GM12801 (cell line): ENCODE results near the gene DGKZ.

Experiments
- CTCF ChIP-seq: IDR thresholded peaks from one replicate; pipeline ENCODE4 v1.5.1; 2011; ENCODE audit warnings: control low read depth; ENCODE audit not compliant: insufficient read length; ENCODE audit errors: extremely low read depth

Gene DGKZ

GRCh38 chr11:46389450-46390330 lies 42.4 kb downstream of the DGKZ start:
- TF ChIP-seq CTCF: no peak

- no peak for TF ChIP-seq CTCF
These were observed 43.3 kb downstream of the DGKZ start for GRCh38 chr11:46390331-46391171.

GRCh38 chr11:46391186-46391577 lies 43.9 kb downstream of the DGKZ start:
- TF ChIP-seq CTCF: no peak

GRCh38 chr11:46391578-46392420 lies 44.5 kb downstream of the DGKZ start, which contains the start of gene CHRM4:
CHRM4 (minus strand) TSS chr11:46391776; CDS start chr11:46386557, 5,219 bp downstream.
- TF ChIP-seq CTCF: no peak

GRCh38 chr11:46392421-46393230 lies 45.4 kb downstream of the DGKZ start:
- TF ChIP-seq CTCF: no peak

- TF ChIP-seq CTCF: no peak
These were observed 46.0 kb downstream of the DGKZ start for GRCh38 chr11:46393231-46393616.
